ENCODE data around the gene DOK6.

- no peak for TF ChIP-seq POLR2A (IDR thresholded peaks at IDR 0.05; ENCODE audit: low read length)
- TF ChIP-seq GATA1 (IDR thresholded peaks at IDR 0.05; ENCODE audit: low read depth, low read length), result no peak
These were observed 305.3 kb downstream of the DOK6 start for GRCh38 chr18:69705987-69706386.

Data from erythroblast (primary cell).